HG02943 (cell line): ENCODE measurements around the gene SEPTIN10.
"Not testable (repeated sequence)": the region's sequence is repeated elsewhere in the genome, so short reads cannot be mapped to it uniquely, and the experiment has no call there.

ENCODE experiments used
- ATAC-seq: cut with Tn5 transposase; IDR thresholded peaks from one replicate; pipeline ENCODE4 v1.9.1; 2021; ENCODE audit warnings: mild to moderate bottlenecking, low read depth, moderate library complexity; ENCODE audit not compliant: unreplicated experiment

SEPTIN10 gene

GRCh38 chr2:109613922-109614714 lies at the start of gene SEPTIN10, which contains the start of gene SOWAHC:
Gene SEPTIN10 (minus strand): TSS chr2:109613966. CDS start chr2:109613827, 139 bp downstream.
Gene SOWAHC (plus strand): TSS chr2:109614364. CDS start chr2:109614490, 126 bp downstream.
- ATAC-seq, result peak; percentile 70

GRCh38 chr2:109662889-109663288 lies 49.1 kb upstream of the SEPTIN10 start:
- ATAC-seq, result no peak

- ATAC-seq, result no peak
Measured at GRCh38 chr2:109660046-109660860, 46.5 kb upstream of the SEPTIN10 start.

GRCh38 chr2:109659396-109660045 lies 45.8 kb upstream of the SEPTIN10 start:
- ATAC-seq, result no peak

- no peak for ATAC-seq
Measured at GRCh38 chr2:109655287-109655686, 41.5 kb upstream of the SEPTIN10 start.

GRCh38 chr2:109654326-109655050 lies 40.7 kb upstream of the SEPTIN10 start:
- no peak for ATAC-seq

- ATAC-seq, result no peak
Measured at GRCh38 chr2:109649736-109650695, 36.2 kb upstream of the SEPTIN10 start.

GRCh38 chr2:109648041-109648527 lies 34.3 kb upstream of the SEPTIN10 start:
- no peak for ATAC-seq

GRCh38 chr2:109647636-109648035 lies 33.9 kb upstream of the SEPTIN10 start:
- no peak for ATAC-seq

GRCh38 chr2:109646961-109647360 lies 33.2 kb upstream of the SEPTIN10 start:
- ATAC-seq, result no peak

GRCh38 chr2:109645412-109646184 lies 31.8 kb upstream of the SEPTIN10 start:
- ATAC-seq, result no peak

GRCh38 chr2:109644571-109645275 lies 31.0 kb upstream of the SEPTIN10 start:
- no peak for ATAC-seq

GRCh38 chr2:109640000-109640399 lies 26.2 kb upstream of the SEPTIN10 start:
- not testable (repeated sequence) for ATAC-seq

- ATAC-seq, result no peak
Measured at GRCh38 chr2:109638795-109639194, 25.0 kb upstream of the SEPTIN10 start.

GRCh38 chr2:109637749-109638570 lies 24.2 kb upstream of the SEPTIN10 start:
- peak; percentile 53 for ATAC-seq

- ATAC-seq, result no peak
Measured at GRCh38 chr2:109636317-109636716, 22.6 kb upstream of the SEPTIN10 start.
